PFSK-1 (cell line): ENCODE data around the gene PRPF8.

Experiments
- FOXP2 ChIP-seq: optimal IDR thresholded peaks from 2 replicates; pipeline ENCODE3; 2011; ENCODE audit warnings: borderline replicate concordance, control low read depth, inconsistent platforms; ENCODE audit not compliant: insufficient read depth; ENCODE audit errors: extremely low read length, extremely low read depth
- POLR2AphosphoS5 ChIP-seq: IDR thresholded peaks from 2 replicates; pipeline ENCODE4 v1.6.1; 2012; ENCODE audit warnings: low read depth, mild to moderate bottlenecking, control low read depth, low read length, moderate library complexity
- REST ChIP-seq, 2 experiments: IDR thresholded peaks; 2 replicates each; pipeline versions ENCODE4 v1.6.1 to v1.8.0; 2011 to 2012; ENCODE audit warnings: low read depth in 2 of 2, low read length in 2 of 2, control low read depth in 1 of 2, inconsistent platforms in 1 of 2, mild to moderate bottlenecking in 1 of 2, moderate library complexity in 1 of 2; ENCODE audit not compliant: insufficient read depth in 1 of 2
- SIN3A ChIP-seq: IDR thresholded peaks from 2 replicates; pipeline ENCODE4 v1.6.1; 2012; ENCODE audit warnings: mild to moderate bottlenecking, low read length, moderate library complexity, borderline replicate concordance; ENCODE audit not compliant: insufficient read depth
- TAF1 ChIP-seq: IDR thresholded peaks from 2 replicates; pipeline ENCODE4 v1.6.1; 2012; ENCODE audit warnings: low read length, control low read depth, borderline replicate concordance; ENCODE audit not compliant: insufficient read depth

PRPF8 gene

DNA sequence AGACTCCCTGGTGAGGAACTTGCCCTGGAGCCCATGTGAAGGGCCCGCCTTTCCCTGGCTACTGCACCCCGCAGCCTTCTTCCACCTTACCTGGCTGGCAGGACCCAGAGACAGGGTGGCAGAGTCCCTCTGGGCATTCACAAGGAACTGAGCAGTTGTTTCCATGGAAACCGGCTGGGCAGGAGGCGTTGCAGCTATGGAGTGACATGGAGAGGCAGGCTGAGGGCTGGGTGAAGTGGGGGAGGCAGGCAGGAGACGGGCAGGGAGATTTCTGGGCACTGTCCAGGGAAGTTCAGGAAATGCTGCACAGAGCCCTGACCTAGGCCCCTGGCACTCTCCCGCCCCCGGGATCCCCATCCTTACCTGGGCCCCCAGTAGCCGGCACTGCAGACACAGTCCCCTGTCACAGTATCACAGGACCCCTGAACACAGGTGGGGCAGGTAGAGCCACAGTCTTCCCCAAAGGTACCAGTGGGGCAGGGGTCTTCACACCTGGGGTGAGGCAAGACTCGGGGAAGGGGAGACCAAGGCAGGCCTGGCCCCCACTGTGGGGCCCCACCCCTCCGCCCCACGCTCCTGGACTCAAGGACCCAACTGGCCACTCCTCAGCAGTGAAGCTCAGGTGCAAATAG is 45.0 kb downstream of the PRPF8 start:
- TF ChIP-seq FOXP2 (no peak), POLR2AphosphoS5 (no peak), SIN3A (no peak), REST (IDR thresholded peaks at IDR 0.05; ENCODE audit: insufficient read depth in 1 of 2, low read depth in 2 of 2, low read length in 2 of 2) (no peak), TAF1 (no peak)

GRCh38 chr17:1638624-1639300 is 45.9 kb downstream of the PRPF8 start:
- no peak for TF ChIP-seq REST (IDR thresholded peaks at IDR 0.05; ENCODE audit: insufficient read depth in 1 of 2, low read depth in 2 of 2, low read length in 2 of 2)
- no peak for TF ChIP-seq POLR2AphosphoS5
- no peak for TF ChIP-seq FOXP2
- TF ChIP-seq TAF1: no peak
- no peak for TF ChIP-seq SIN3A

DNA sequence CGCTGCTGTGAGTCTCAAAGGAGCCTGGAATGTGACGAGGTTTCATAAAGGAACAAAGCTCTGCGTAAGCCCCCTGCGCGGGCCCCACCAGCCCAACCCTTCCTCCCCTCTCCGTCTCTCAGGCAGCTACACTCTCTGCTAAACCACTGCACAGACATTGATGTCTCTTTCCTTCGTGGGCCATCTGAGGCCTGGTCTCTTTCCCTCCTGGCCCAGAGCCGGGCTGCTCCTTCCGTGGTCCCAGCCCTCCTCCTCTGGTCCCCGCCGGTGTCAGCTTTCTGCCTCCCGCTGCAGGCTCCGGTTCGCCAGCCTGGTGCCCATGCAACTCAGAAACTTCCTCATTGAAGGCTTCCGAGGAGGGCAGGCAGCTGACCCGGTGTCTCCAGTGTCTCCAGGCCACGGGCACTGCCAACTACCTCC is 46.5 kb downstream of the PRPF8 start:
- TF ChIP-seq TAF1 (no peak), FOXP2 (no peak), REST (IDR thresholded peaks at IDR 0.05; ENCODE audit: insufficient read depth in 1 of 2, low read depth in 2 of 2, low read length in 2 of 2) (no peak), SIN3A (no peak), POLR2AphosphoS5 (no peak)

DNA sequence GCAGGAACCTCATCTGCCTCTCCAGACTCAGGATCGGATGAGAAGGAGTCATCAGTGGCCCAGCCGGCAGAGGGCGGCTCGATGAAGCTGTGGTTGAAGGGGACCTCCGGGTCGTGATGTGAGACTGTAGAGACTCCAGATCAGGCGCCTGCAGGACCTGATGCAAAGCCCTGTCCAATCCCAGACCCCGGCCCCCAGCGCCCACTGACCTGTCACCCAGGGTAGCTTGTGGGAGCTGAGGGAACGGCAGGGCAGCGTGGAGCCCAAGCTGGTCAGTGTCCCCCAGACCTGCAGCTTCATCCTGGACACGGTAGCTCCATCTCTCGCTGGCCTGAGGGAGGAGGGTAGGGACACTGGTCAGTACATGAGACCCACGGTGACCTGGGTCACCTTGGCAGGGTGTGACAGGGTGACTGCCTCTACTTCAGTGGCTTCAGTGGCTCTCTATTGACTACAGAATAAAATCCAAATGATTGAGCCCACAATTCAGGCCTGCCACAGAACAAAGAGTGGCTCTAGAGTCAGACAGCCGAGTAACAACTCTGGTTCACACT is 47.9 kb downstream of the PRPF8 start:
- TF ChIP-seq SIN3A: no peak
- no peak for TF ChIP-seq REST (IDR thresholded peaks at IDR 0.05; ENCODE audit: insufficient read depth in 1 of 2, low read depth in 2 of 2, low read length in 2 of 2)
- no peak for TF ChIP-seq POLR2AphosphoS5
- TF ChIP-seq TAF1: no peak
- TF ChIP-seq FOXP2: no peak
